Measurements from ENCODE around the gene FBXL7.

- TF ChIP-seq CTCF (IDR thresholded peaks at IDR 0.05): no peak
- no peak for TF ChIP-seq POLR2A (IDR thresholded peaks at IDR 0.05)
Observed at GRCh38 chr5:15728811-15729210, 228.8 kb downstream of the FBXL7 start.
